Liver (tissue), 9 donors: Measurements from ENCODE around the gene SOX6. TPM values are rescaled to one million over a fixed set of nuclear protein-coding genes. Genes with fewer than 3 reads are reported as not detected.

Experiments used
- DNase-seq: peaks from one replicate; pipeline ENCODE4 v3.0.0-alpha.2; 2017; ENCODE audit warnings: low spot score
- H3K27ac ChIP-seq, 2 donors: one replicate each; pipeline ENCODE4 v1.7.0; 2013; ENCODE audit warnings: inconsistent platforms in 2 of 2, low read length in 2 of 2, control low read depth in 1 of 2, low read depth in 1 of 2, mild to moderate bottlenecking in 1 of 2
- H3K27me3 ChIP-seq, 4 donors: one replicate each; pipeline versions ENCODE4 v1.6.1 to v1.7.0; 2013; ENCODE audit warnings: low read length in 3 of 4, inconsistent platforms in 1 of 4, mild to moderate bottlenecking in 1 of 4, moderate library complexity in 1 of 4; ENCODE audit not compliant: control insufficient read depth in 4 of 4, insufficient read depth in 4 of 4
- H3K36me3 ChIP-seq, 4 donors: one replicate each; pipeline versions ENCODE4 v1.6.1 to v1.7.0; 2013; ENCODE audit warnings: low read length in 3 of 4, mild to moderate bottlenecking in 3 of 4, low read depth in 1 of 4, moderate library complexity in 1 of 4; ENCODE audit not compliant: control insufficient read depth in 4 of 4, insufficient read depth in 3 of 4
- H3K4me1 ChIP-seq, 4 donors: one replicate each; pipeline versions ENCODE4 v1.6.1 to v1.7.0; 2013; ENCODE audit warnings: low read length in 3 of 4, mild to moderate bottlenecking in 3 of 4, moderate library complexity in 1 of 4; ENCODE audit not compliant: control insufficient read depth in 4 of 4, insufficient read depth in 4 of 4
- H3K4me3 ChIP-seq, 3 donors: one replicate each; pipeline versions ENCODE4 v1.6.1 to v1.7.0; 2013; ENCODE audit warnings: low read length in 3 of 3, control low read depth in 1 of 3, low read depth in 1 of 3, mild to moderate bottlenecking in 1 of 3
- H3K9ac ChIP-seq, 2 donors: one replicate each; pipeline ENCODE4 v1.7.0; 2013; ENCODE audit warnings: low read length in 2 of 2, mild to moderate bottlenecking in 2 of 2, moderate library complexity in 2 of 2, control low read depth in 1 of 2, low read depth in 1 of 2
- H3K9me3 ChIP-seq, 4 donors: one replicate each; pipeline versions ENCODE4 v1.6.1 to v1.7.0; 2013; ENCODE audit warnings: low read length in 3 of 4; ENCODE audit not compliant: control insufficient read depth in 4 of 4
- CTCF ChIP-seq: fragments of 150-350 bp; IDR thresholded peaks from 2 replicates; pipeline ENCODE4 v1.5.1; 2017; ENCODE audit warnings: improper control_type of control experiment, low read depth, low read length; ENCODE audit not compliant: missing input control
- FOXA1 ChIP-seq: IDR thresholded peaks from 2 replicates; pipeline ENCODE4 v1.6.1; 2016; ENCODE audit warnings: antibody characterized with exemption
- FOXA2 ChIP-seq: IDR thresholded peaks from 2 replicates; pipeline ENCODE4 v1.6.1; 2016; ENCODE audit warnings: antibody characterized with exemption
- HNF4A ChIP-seq, 2 donors: conservative IDR thresholded peaks; 2 replicates each; pipeline ENCODE4 v1.6.1; 2016; ENCODE audit warnings: antibody characterized with exemption in 2 of 2, mild to moderate bottlenecking in 2 of 2
- JUND ChIP-seq, 2 donors: IDR thresholded peaks; 2 replicates each; pipeline ENCODE4 v1.6.1; 2016; ENCODE audit warnings: antibody characterized with exemption in 2 of 2
- MAX ChIP-seq: IDR thresholded peaks from 2 replicates; pipeline ENCODE4 v1.6.1; 2016; ENCODE audit warnings: antibody characterized with exemption
- RAD21 ChIP-seq, 2 donors: IDR thresholded peaks; 2 replicates each; pipeline ENCODE4 v1.6.1; 2016; ENCODE audit warnings: antibody characterized with exemption in 2 of 2, mild to moderate bottlenecking in 2 of 2
- REST ChIP-seq: IDR thresholded peaks from 2 replicates; pipeline ENCODE4 v1.6.1; 2016; ENCODE audit warnings: antibody characterized with exemption, mild to moderate bottlenecking
- SP1 ChIP-seq: IDR thresholded peaks from 2 replicates; pipeline ENCODE4 v1.6.1; 2018; ENCODE audit warnings: antibody characterized with exemption, mild to moderate bottlenecking
- YY1 ChIP-seq: IDR thresholded peaks from 2 replicates; pipeline ENCODE4 v1.6.1; 2016; ENCODE audit warnings: antibody characterized with exemption, mild to moderate bottlenecking
- ZBTB33 ChIP-seq: IDR thresholded peaks from 2 replicates; pipeline ENCODE4 v1.6.1; 2016; ENCODE audit warnings: antibody characterized with exemption
- WGBS: extraction: QIAGEN DNeasy Blood & Tissue Kit; methylation state at CpG from one replicate; pipeline ENCODE4 v1.1.7; 2013; 5-methylcytosine and 5-hydroxymethylcytosine counted together
- polyA plus RNA-seq, 2 donors: library from polyadenylated mRNA; stranded (reverse) in 1 of 2; unstranded in 1 of 2; fragments of 200-250 nt in 1 of 2; fragments of >200 nt in 1 of 2; fragmentation: Nextera tagmentation in 1 of 2; extraction: Ambion mirVana in 1 of 2; gene quantifications; one replicate each; pipeline versions ENCODE4 v1.2.1 to v1.2.3, GENCODE V29; 2013 to 2015
- total RNA-seq, 2 donors: library from RNA; depleted of rRNA; stranded (reverse); fragments of >200 nt; gene quantifications; one replicate each; pipeline ENCODE4 v1.2.3, GENCODE V29; 2014
- TF ChIP-seq, protein P1 (sequence below): IDR thresholded peaks from 2 replicates; pipeline ENCODE4 v1.6.1; 2016; ENCODE audit warnings: antibody characterized with exemption
- donor health status: healthy.
- donor health status: healthy.
- donor health status: healthy.
- donor health status: healthy.
- donor health status: healthy.

The SOX6 gene
- total and polyA plus RNA-seq, 4 donors: 2.4 to 111 (median 14.8) TPM

- no peaks in the 10 kb centered on the region for H3K36me3 ChIP-seq
Observed at GRCh38 chr11:16114431-16114830, 241.9 kb downstream of the SOX6 start.

More at GRCh38 chr11:16114431-16114830, 241.9 kb downstream of the SOX6 start:
- DNase-seq: no peak
- TF ChIP-seq FOXA2 (no peak), SP1 (no peak), JUND (IDR thresholded peaks at IDR 0.05) (no peak), MAX (no peak), ZBTB33 (no peak), REST (no peak), HNF4A (conservative IDR thresholded peaks at IDR 0.05) (no peak), CTCF (no peak), YY1 (no peak), FOXA1 (no peak), RAD21 (IDR thresholded peaks at IDR 0.05) (no peak)
- TF ChIP-seq, protein P1, sequence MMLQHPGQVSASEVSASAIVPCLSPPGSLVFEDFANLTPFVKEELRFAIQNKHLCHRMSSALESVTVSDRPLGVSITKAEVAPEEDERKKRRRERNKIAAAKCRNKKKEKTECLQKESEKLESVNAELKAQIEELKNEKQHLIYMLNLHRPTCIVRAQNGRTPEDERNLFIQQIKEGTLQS: no peak
- H3K27ac ChIP-seq: peak overlapping the region; percentile 96 to 98
- WGBS: 45% methylated on average over 2 of the region's 2 CpGs
- peaks cover 1 to 41% (median 16%) of the 10 kb centered on the region in 4 donors for H3K4me1 ChIP-seq
- no peaks in the 10 kb centered on the region for H3K9me3 ChIP-seq
- peak overlapping the region in 1 of 2 donors; percentile 64 for H3K9ac ChIP-seq
- no peak overlapping the region for H3K4me3 ChIP-seq
- no peaks in the 10 kb centered on the region for H3K27me3 ChIP-seq
